Measurements from ENCODE around the gene CMTM4.

DNA sequence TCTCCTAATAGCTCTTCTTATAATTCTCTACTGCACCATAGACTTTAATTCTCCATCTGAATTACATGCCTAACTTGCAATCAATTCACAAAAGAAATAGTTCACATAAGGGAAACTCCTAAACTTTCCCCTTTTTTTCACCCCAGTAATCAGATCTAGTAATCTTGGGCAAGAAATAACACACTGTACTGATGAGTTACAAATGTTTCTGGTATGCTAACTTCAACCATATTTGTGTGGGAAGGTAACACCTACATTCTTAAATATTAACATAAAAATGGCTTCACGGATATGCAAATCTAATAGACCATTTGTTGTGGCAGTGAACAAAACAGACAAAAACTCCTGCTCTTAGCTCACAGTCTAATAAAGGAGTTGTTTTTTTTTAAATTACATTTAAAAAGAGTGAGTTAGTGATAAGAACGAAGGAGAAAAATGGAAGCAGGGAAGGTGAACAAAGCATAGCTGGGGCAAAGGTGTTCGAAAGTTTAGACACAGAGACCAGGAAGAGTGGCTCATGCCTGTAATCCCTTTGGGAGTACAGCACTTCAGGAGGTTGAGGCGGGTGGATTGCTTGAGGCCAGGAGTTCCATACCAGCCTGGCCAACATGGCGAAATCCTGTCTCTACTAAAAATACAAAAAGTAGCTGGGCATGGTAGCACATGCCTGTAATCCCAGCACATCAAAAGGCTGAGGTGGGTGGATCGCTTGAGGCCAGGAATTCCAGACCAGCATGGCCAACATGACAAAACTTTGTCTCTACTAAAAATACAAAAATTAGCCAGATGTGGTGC is 57.3 kb downstream of the CMTM4 start:
- TF ChIP-seq POLR2A (IDR thresholded peaks at IDR 0.05), result no peak
- TF ChIP-seq, protein P1, sequence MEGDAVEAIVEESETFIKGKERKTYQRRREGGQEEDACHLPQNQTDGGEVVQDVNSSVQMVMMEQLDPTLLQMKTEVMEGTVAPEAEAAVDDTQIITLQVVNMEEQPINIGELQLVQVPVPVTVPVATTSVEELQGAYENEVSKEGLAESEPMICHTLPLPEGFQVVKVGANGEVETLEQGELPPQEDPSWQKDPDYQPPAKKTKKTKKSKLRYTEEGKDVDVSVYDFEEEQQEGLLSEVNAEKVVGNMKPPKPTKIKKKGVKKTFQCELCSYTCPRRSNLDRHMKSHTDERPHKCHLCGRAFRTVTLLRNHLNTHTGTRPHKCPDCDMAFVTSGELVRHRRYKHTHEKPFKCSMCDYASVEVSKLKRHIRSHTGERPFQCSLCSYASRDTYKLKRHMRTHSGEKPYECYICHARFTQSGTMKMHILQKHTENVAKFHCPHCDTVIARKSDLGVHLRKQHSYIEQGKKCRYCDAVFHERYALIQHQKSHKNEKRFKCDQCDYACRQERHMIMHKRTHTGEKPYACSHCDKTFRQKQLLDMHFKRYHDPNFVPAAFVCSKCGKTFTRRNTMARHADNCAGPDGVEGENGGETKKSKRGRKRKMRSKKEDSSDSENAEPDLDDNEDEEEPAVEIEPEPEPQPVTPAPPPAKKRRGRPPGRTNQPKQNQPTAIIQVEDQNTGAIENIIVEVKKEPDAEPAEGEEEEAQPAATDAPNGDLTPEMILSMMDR (IDR thresholded peaks at IDR 0.05), result no peak
- no peak for TF ChIP-seq EP300 (IDR thresholded peaks at IDR 0.05)
- no peak for TF ChIP-seq POLR2AphosphoS5 (IDR thresholded peaks at IDR 0.05)

All from suprapubic skin (tissue), 4 donors.